GM18520 (cell line): ENCODE data around the gene ZFR.
"Not testable (repeated sequence)": the region's sequence is repeated elsewhere in the genome, so short reads cannot be mapped to it uniquely, and the experiment has no call there.

Experiments used
- ATAC-seq: cut with Tn5 transposase; IDR thresholded peaks from one replicate; pipeline ENCODE4 v1.9.1; 2021; ENCODE audit not compliant: unreplicated experiment

ZFR gene

GRCh38 chr5:32452316-32452715 is 7.8 kb upstream of the ZFR start:
- not testable (repeated sequence) for ATAC-seq

- no peak for ATAC-seq
These were observed 6.4 kb upstream of the ZFR start for GRCh38 chr5:32450952-32451351.

GRCh38 chr5:32449262-32449661 is 4.7 kb upstream of the ZFR start:
- no peak for ATAC-seq

GRCh38 chr5:32446630-32447029 is 2.1 kb upstream of the ZFR start:
- no peak for ATAC-seq

GRCh38 chr5:32445831-32446614 is 1.5 kb upstream of the ZFR start:
- no peak for ATAC-seq

GRCh38 chr5:32445287-32445758 is 783 bp upstream of the ZFR start:
- ATAC-seq, result no peak

GRCh38 chr5:32443541-32444430 is 754 bp downstream of the ZFR start:
- no peak for ATAC-seq

- ATAC-seq, result peak; percentile 44
These were observed 1.4 kb downstream of the ZFR start for GRCh38 chr5:32443145-32443540.

GRCh38 chr5:32439086-32439642 is 5.4 kb downstream of the ZFR start:
- ATAC-seq, result no peak

GRCh38 chr5:32436553-32437242 is 7.8 kb downstream of the ZFR start:
- no peak for ATAC-seq

- no peak for ATAC-seq
These were observed 9.2 kb downstream of the ZFR start for GRCh38 chr5:32435383-32435782.

- no peak for ATAC-seq
These were observed 10.3 kb downstream of the ZFR start for GRCh38 chr5:32434221-32434620.

- no peak for ATAC-seq
These were observed 11.9 kb downstream of the ZFR start for GRCh38 chr5:32432633-32433032.

GRCh38 chr5:32430825-32431224 is 13.7 kb downstream of the ZFR start:
- ATAC-seq, result not testable (repeated sequence)

GRCh38 chr5:32428426-32428825 is 16.1 kb downstream of the ZFR start:
- no peak for ATAC-seq

GRCh38 chr5:32426440-32427151 is 17.9 kb downstream of the ZFR start:
- ATAC-seq, result no peak

GRCh38 chr5:32422697-32423096 is 21.8 kb downstream of the ZFR start:
- ATAC-seq, result no peak

- no peak for ATAC-seq
These were observed 23.5 kb downstream of the ZFR start for GRCh38 chr5:32421075-32421474.

GRCh38 chr5:32420506-32420905 is 24.0 kb downstream of the ZFR start:
- no peak for ATAC-seq

GRCh38 chr5:32419791-32420190 is 24.7 kb downstream of the ZFR start:
- ATAC-seq, result no peak
